Measurements from ENCODE around the gene UNC13C. TPM values are rescaled to one million over a fixed set of nuclear protein-coding genes. Genes with fewer than 3 reads are reported as not detected.

The UNC13C gene
- total RNA-seq, 1 donor from 2014 or later, result not detected

DNA sequence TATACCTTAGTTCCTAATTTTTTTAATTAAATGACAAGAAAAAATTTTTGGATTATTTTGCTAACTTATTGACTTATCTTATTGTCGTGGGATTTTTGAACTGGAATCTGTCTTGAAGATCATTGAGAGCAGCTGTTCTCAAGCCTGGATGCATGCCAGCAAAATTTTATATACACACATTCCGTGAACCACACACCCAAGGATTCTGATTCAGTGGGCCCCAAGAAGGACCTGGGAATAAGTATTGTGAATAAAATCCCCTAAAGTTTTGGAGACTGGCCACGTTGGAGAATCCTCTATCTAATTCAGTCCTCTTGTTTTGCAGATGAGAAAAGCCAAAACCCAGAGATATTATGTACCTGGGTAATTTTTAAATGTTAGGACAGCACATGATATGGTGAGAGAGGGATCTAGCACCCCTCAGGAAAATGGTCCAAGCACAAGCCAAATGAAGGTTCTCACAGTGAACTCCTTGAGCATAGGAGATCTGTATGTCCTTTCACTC, 55.2 kb downstream of the UNC13C start:
- Mint-ChIP-seq H3K27ac (no peak overlapping the region), H3K27me3 (ENCODE audit: insufficient read depth) (no peaks in the 10 kb centered on the region), H3K9me3 (no peaks in the 10 kb centered on the region), H3K4me1 (ENCODE audit: low read depth) (no peaks in the 10 kb centered on the region), H3K36me3 (ENCODE audit: low read depth) (no peaks in the 10 kb centered on the region), H3K4me3 (no peak overlapping the region)
- no peak for DNase-seq (ENCODE audit: low spot score)
- intact Hi-C loops (cut with micrococcal nuclease), result no loop called here

GRCh38 chr15:54033869-54034458, 55.7 kb downstream of the UNC13C start:
- DNase-seq (ENCODE audit: low spot score), result no peak
- H3K27me3 Mint-ChIP-seq (ENCODE audit: insufficient read depth), result no peaks in the 10 kb centered on the region
- no peaks in the 10 kb centered on the region for H3K4me1 Mint-ChIP-seq (ENCODE audit: low read depth)
- no peak overlapping the region for H3K27ac Mint-ChIP-seq
- no peaks in the 10 kb centered on the region for H3K9me3 Mint-ChIP-seq
- intact Hi-C loops (cut with micrococcal nuclease), result no loop called here
- H3K36me3 Mint-ChIP-seq (ENCODE audit: low read depth), result no peaks in the 10 kb centered on the region
- no peak overlapping the region for H3K4me3 Mint-ChIP-seq

GRCh38 chr15:54035616-54036015, 57.4 kb downstream of the UNC13C start:
- Mint-ChIP-seq H3K36me3 (ENCODE audit: low read depth) (no peaks in the 10 kb centered on the region), H3K4me3 (no peak overlapping the region), H3K27ac (no peak overlapping the region), H3K9me3 (no peaks in the 10 kb centered on the region), H3K4me1 (ENCODE audit: low read depth) (no peaks in the 10 kb centered on the region), H3K27me3 (ENCODE audit: insufficient read depth) (no peaks in the 10 kb centered on the region)
- intact Hi-C loops (cut with micrococcal nuclease), result no loop called here
- no peak for DNase-seq (ENCODE audit: low spot score)

- H3K27ac Mint-ChIP-seq, result no peak overlapping the region
- no peaks in the 10 kb centered on the region for H3K27me3 Mint-ChIP-seq (ENCODE audit: insufficient read depth)
- DNase-seq (ENCODE audit: low spot score), result no peak
- H3K9me3 Mint-ChIP-seq, result no peaks in the 10 kb centered on the region
- intact Hi-C loops (cut with micrococcal nuclease), result no loop called here
- no peaks in the 10 kb centered on the region for H3K4me1 Mint-ChIP-seq (ENCODE audit: low read depth)
- no peak overlapping the region for H3K4me3 Mint-ChIP-seq
- no peaks in the 10 kb centered on the region for H3K36me3 Mint-ChIP-seq (ENCODE audit: low read depth)
These were observed 67.2 kb downstream of the UNC13C start for GRCh38 chr15:54045397-54045796.

GRCh38 chr15:54046093-54046492, 67.9 kb downstream of the UNC13C start:
- H3K9me3 Mint-ChIP-seq, result no peaks in the 10 kb centered on the region
- no peaks in the 10 kb centered on the region for H3K27me3 Mint-ChIP-seq (ENCODE audit: insufficient read depth)
- no peak overlapping the region for H3K4me3 Mint-ChIP-seq
- H3K36me3 Mint-ChIP-seq (ENCODE audit: low read depth), result no peaks in the 10 kb centered on the region
- H3K4me1 Mint-ChIP-seq (ENCODE audit: low read depth), result no peaks in the 10 kb centered on the region
- H3K27ac Mint-ChIP-seq, result no peak overlapping the region
- no peak for DNase-seq (ENCODE audit: low spot score)
- intact Hi-C loops (cut with micrococcal nuclease), result no loop called here

GRCh38 chr15:54064365-54064764, 86.1 kb downstream of the UNC13C start:
- no peak overlapping the region for H3K4me3 Mint-ChIP-seq
- intact Hi-C loops (cut with micrococcal nuclease), result no loop called here
- no peak for DNase-seq (ENCODE audit: low spot score)
- H3K27ac Mint-ChIP-seq, result no peak overlapping the region
- peaks cover 11% of the 10 kb centered on the region for H3K9me3 Mint-ChIP-seq
- H3K36me3 Mint-ChIP-seq (ENCODE audit: low read depth), result no peaks in the 10 kb centered on the region
- no peaks in the 10 kb centered on the region for H3K4me1 Mint-ChIP-seq (ENCODE audit: low read depth)
- no peaks in the 10 kb centered on the region for H3K27me3 Mint-ChIP-seq (ENCODE audit: insufficient read depth)

DNA sequence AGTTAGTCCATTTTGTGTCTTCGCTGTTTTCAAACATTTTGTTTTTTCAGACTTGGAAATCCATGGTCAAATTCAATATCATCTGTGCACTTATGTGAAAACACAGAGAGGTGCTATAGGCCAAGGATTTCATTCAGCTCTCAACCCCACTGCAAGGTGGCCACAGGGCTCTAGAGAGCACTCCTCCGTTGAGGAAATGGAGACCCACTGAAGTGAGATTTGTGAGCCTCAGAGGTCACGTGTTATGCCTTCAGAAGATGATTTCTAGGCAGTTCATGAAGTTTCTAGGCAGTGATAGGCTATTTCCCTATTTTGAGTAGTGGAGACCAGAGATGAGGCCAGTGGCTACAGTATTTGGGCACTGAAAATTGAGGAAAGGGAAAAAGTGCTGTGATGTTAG, 88.2 kb downstream of the UNC13C start:
- no peaks in the 10 kb centered on the region for H3K27me3 Mint-ChIP-seq (ENCODE audit: insufficient read depth)
- H3K4me1 Mint-ChIP-seq (ENCODE audit: low read depth), result no peaks in the 10 kb centered on the region
- H3K27ac Mint-ChIP-seq, result no peak overlapping the region
- H3K9me3 Mint-ChIP-seq, result peaks cover 8% of the 10 kb centered on the region
- no peaks in the 10 kb centered on the region for H3K36me3 Mint-ChIP-seq (ENCODE audit: low read depth)
- intact Hi-C loops (cut with micrococcal nuclease), result no loop called here
- no peak overlapping the region for H3K4me3 Mint-ChIP-seq
- no peak for DNase-seq (ENCODE audit: low spot score)

DNA sequence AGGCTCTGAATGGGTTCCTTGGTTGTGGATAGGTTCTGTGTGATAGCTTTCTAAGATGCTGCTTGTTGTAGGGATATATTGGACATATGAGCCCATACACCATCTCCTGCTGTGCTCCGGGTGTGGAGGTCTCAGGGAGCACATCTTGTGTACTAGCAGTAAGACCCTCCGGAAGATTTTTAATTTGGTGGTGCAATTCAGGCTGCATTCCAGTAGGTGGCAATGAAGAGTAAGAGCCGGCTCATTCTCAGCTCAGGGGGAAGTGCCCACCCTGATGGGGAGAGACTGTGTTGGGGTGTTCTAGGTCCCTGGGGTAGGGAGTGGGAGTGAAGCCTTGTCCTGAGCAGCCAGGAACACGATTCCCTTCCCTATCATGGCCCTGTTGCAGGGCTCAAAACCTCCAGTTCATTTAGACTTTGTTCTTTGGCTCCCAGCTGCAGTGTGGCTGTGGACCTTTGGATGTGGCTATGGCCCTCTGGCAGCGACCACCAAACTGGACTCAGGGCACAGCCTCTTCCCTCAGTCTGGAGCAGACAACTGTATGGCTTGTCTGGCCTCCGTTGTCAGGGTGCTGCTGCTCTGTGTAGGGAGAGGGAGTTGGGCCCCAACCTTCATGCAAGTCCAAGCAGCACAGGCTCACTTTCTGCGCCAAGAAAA, 104.7 kb downstream of the UNC13C start:
- H3K36me3 Mint-ChIP-seq (ENCODE audit: low read depth), result no peaks in the 10 kb centered on the region
- no peak overlapping the region for H3K27ac Mint-ChIP-seq
- H3K4me3 Mint-ChIP-seq, result no peak overlapping the region
- no peak for DNase-seq (ENCODE audit: low spot score)
- intact Hi-C loops (cut with micrococcal nuclease), result loop anchor here (5.0 to 10.0 kb wide), 3 partner anchors 1022 to 1352 kb away; no protein-coding TSS in a partner anchor
- H3K4me1 Mint-ChIP-seq (ENCODE audit: low read depth), result no peaks in the 10 kb centered on the region
- peaks cover 2% of the 10 kb centered on the region for H3K27me3 Mint-ChIP-seq (ENCODE audit: insufficient read depth)
- H3K9me3 Mint-ChIP-seq, result no peaks in the 10 kb centered on the region

DNA sequence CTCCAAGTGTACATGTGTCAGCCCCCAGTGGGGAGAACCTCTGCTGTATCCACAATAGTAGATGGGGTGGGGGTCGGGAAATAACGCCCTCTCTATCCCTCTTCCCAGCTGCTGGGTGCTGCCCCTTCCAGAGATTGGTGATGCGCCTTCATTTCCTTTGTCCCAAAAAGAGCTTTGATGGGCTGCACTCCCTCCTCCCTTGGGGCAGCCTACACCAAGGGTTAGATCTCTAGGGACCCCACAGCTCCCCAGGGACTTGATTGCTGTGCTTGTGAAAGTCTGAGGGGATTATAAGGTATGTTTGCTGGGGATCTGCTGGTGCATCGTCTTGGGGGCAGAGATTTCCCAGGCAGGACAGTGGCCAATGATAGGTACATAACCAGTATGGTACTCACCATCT, 105.3 kb downstream of the UNC13C start:
- Mint-ChIP-seq H3K4me1 (ENCODE audit: low read depth) (no peaks in the 10 kb centered on the region), H3K27me3 (ENCODE audit: insufficient read depth) (peaks cover 3% of the 10 kb centered on the region), H3K4me3 (no peak overlapping the region), H3K36me3 (ENCODE audit: low read depth) (no peaks in the 10 kb centered on the region), H3K27ac (no peak overlapping the region), H3K9me3 (no peaks in the 10 kb centered on the region)
- no peak for DNase-seq (ENCODE audit: low spot score)
- intact Hi-C loops (cut with micrococcal nuclease), result loop anchor here (5.0 to 10.0 kb wide), 3 partner anchors 1021 to 1351 kb away; no protein-coding TSS in a partner anchor

- Mint-ChIP-seq H3K27ac (no peak overlapping the region), H3K36me3 (ENCODE audit: low read depth) (no peaks in the 10 kb centered on the region), H3K4me1 (ENCODE audit: low read depth) (no peaks in the 10 kb centered on the region), H3K27me3 (ENCODE audit: insufficient read depth) (peaks cover 2% of the 10 kb centered on the region), H3K9me3 (no peaks in the 10 kb centered on the region), H3K4me3 (no peak overlapping the region)
- DNase-seq (ENCODE audit: low spot score), result no peak
- intact Hi-C loops (cut with micrococcal nuclease), result loop anchor here (5.0 to 10.0 kb wide), 3 partner anchors 1021 to 1351 kb away; no protein-coding TSS in a partner anchor
These were observed 105.8 kb downstream of the UNC13C start for GRCh38 chr15:54083991-54084390.

GRCh38 chr15:54088837-54089236, 110.6 kb downstream of the UNC13C start:
- Mint-ChIP-seq H3K9me3 (no peaks in the 10 kb centered on the region), H3K27me3 (ENCODE audit: insufficient read depth) (peaks cover 4% of the 10 kb centered on the region), H3K36me3 (ENCODE audit: low read depth) (no peaks in the 10 kb centered on the region), H3K4me1 (ENCODE audit: low read depth) (no peaks in the 10 kb centered on the region), H3K4me3 (no peak overlapping the region), H3K27ac (no peak overlapping the region)
- DNase-seq (ENCODE audit: low spot score), result no peak
- intact Hi-C loops (cut with micrococcal nuclease), result loop anchor here (10.0 kb wide), 2 partner anchors 1016 to 1346 kb away; no protein-coding TSS in a partner anchor

GRCh38 chr15:54089776-54090175, 111.5 kb downstream of the UNC13C start:
- Mint-ChIP-seq H3K4me3 (no peak overlapping the region), H3K9me3 (no peaks in the 10 kb centered on the region), H3K36me3 (ENCODE audit: low read depth) (no peaks in the 10 kb centered on the region), H3K27ac (no peak overlapping the region), H3K27me3 (ENCODE audit: insufficient read depth) (peaks cover 4% of the 10 kb centered on the region), H3K4me1 (ENCODE audit: low read depth) (no peaks in the 10 kb centered on the region)
- no peak for DNase-seq (ENCODE audit: low spot score)
- intact Hi-C loops (cut with micrococcal nuclease), result loop anchor here (10.0 kb wide), 2 partner anchors 1015 to 1345 kb away; no protein-coding TSS in a partner anchor

GRCh38 chr15:54091651-54092050, 113.4 kb downstream of the UNC13C start:
- intact Hi-C loops (cut with micrococcal nuclease), result no loop called here
- H3K27ac Mint-ChIP-seq, result no peak overlapping the region
- H3K9me3 Mint-ChIP-seq, result no peaks in the 10 kb centered on the region
- no peak for DNase-seq (ENCODE audit: low spot score)
- H3K4me3 Mint-ChIP-seq, result no peak overlapping the region
- H3K36me3 Mint-ChIP-seq (ENCODE audit: low read depth), result no peaks in the 10 kb centered on the region
- peaks cover 4% of the 10 kb centered on the region for H3K27me3 Mint-ChIP-seq (ENCODE audit: insufficient read depth)
- H3K4me1 Mint-ChIP-seq (ENCODE audit: low read depth), result no peaks in the 10 kb centered on the region
